Left colon (tissue), 2 donors: ENCODE results near the gene COLQ. TPM values are rescaled to one million over a fixed set of nuclear protein-coding genes. Genes with fewer than 3 reads are reported as not detected.
"Not testable (repeated sequence)": the region's sequence is repeated elsewhere in the genome, so short reads cannot be mapped to it uniquely, and the experiment has no call there.

Experiments
- ATAC-seq: fragments of 200-7000 bp; cut with Tn5 transposase; one replicate; pipeline ENCODE4 v1.9.1; 2020; ENCODE audit warnings: mild to moderate bottlenecking, moderate library complexity
- DNase-seq, 2 donors: peaks; one replicate each; pipeline ENCODE4 v3.0.0-alpha.2; 2020
- intact Hi-C, 2 donors: fragments of 100-400 bp; cut with DNase I in 1 of 2; cut with micrococcal nuclease in 1 of 2; formaldehyde crosslinking; loops; one replicate each; pipeline versions ENCODE4 v1.11.2 to v1.14.0; 2022; cut with DNase I, micrococcal nuclease
- total RNA-seq, 2 donors: library from RNA; stranded (reverse); fragmentation: NEBNext Ultra II Directional; extraction: Animal tissue kit (Norgen Biotek cat#: 25700); gene quantifications; one replicate each; pipeline ENCODE4 v1.2.1, GENCODE V29; 2021
- donor health status: DM: no; HTN: no; CAD: no.
- donor health status: DM: yes; HTN: yes; CAD: no.

COLQ gene
- total RNA-seq, 2 donors from 2014 or later: 1.3 to 1.7 TPM

- ATAC-seq (no peak), DNase-seq (no peak)
- intact Hi-C loops: no loop called here
These were observed 22.9 kb downstream of the COLQ start for GRCh38 chr3:15498431-15499214.

DNA sequence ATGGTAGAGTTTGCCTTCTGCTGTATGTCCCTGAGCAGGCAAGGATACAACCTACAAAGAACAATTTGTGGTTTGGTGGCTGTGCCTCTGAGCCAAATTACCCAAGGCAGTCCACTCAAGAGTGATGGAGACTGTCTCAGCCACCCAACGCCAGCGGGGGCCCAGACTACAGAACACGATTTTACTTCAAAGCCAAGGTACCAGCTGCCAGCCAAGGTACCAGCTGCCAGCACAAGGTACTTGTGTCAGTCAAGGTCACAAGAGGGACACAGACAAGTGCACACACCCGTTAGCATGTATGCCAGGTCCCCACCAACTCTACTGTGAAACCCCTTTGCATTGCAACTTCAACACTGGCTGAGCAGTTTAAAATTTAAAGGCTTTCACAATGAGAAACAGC is 23.5 kb downstream of the COLQ start:
- no peak for ATAC-seq
- no peak for DNase-seq
- intact Hi-C loops: no loop called here

DNA sequence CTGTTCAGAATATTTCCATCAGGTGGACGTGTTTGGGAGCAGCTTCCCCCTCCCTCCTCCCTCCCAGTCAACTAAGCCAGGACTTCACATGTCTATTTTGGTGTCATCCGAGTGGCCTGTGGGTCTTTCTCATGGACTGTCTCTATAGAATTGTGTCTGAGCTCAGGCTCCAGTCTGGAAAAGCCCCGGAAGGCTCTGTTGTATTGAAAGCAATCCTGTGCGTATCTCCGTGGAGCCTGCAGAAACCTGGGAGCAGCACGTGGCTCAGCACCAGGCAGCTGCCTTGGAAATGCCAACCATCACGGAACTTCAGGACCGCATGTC is 25.2 kb downstream of the COLQ start:
- intact Hi-C loops: no loop called here
- ATAC-seq: no peak
- no peak for DNase-seq

GRCh38 chr3:15495461-15496340 is 25.8 kb downstream of the COLQ start:
- intact Hi-C loops: no loop called here
- ATAC-seq (no peak), DNase-seq (no peak)

GRCh38 chr3:15493436-15493835 is 28.1 kb downstream of the COLQ start:
- no peak for ATAC-seq
- intact Hi-C loops: no loop called here
- DNase-seq: no peak

- ATAC-seq (no peak), DNase-seq (no peak)
- intact Hi-C loops: no loop called here
These were observed 28.6 kb downstream of the COLQ start for GRCh38 chr3:15492847-15493360.

DNA sequence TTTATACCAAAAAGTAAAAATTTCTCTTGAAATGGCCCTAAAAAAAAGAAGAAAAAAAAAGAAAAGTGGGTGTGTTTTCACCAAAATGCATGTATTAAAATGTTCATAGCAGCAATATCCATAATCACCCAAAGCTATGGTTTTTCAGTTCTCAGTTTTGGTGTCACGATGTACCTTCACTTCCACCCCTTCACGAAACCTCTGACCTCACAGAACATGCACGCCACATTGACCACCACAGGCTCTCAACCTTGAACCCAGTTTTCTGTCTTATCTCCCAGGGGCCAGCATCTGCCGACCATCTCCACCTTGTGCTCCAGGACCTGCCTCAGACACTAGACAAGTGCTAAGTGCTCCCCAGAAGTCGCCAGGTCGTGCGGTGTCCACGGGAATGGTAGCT is 30.4 kb downstream of the COLQ start:
- DNase-seq: no peak
- ATAC-seq: no peak
- intact Hi-C loops: no loop called here

- no peak for DNase-seq
- intact Hi-C loops: no loop called here
- no peak for ATAC-seq
These were observed 31.3 kb downstream of the COLQ start for GRCh38 chr3:15490158-15490557.

GRCh38 chr3:15488002-15488401 is 33.5 kb downstream of the COLQ start:
- intact Hi-C loops: no loop called here
- DNase-seq (no peak), ATAC-seq (no peak)

- ATAC-seq: no peak
- intact Hi-C loops: no loop called here
- no peak for DNase-seq
These were observed 34.5 kb downstream of the COLQ start for GRCh38 chr3:15486979-15487378.

GRCh38 chr3:15486020-15486419 is 35.5 kb downstream of the COLQ start:
- intact Hi-C loops: no loop called here
- DNase-seq: no peak
- ATAC-seq: no peak

GRCh38 chr3:15484551-15484950 is 37.0 kb downstream of the COLQ start:
- ATAC-seq, intact Hi-C loops, DNase-seq: not testable (repeated sequence)

- intact Hi-C loops: no loop called here
- DNase-seq: no peak
- no peak for ATAC-seq
These were observed 41.9 kb downstream of the COLQ start for GRCh38 chr3:15479400-15480224.

- ATAC-seq (no peak), DNase-seq (no peak)
- intact Hi-C loops: no loop called here
These were observed 42.9 kb downstream of the COLQ start for GRCh38 chr3:15478640-15478979.

DNA sequence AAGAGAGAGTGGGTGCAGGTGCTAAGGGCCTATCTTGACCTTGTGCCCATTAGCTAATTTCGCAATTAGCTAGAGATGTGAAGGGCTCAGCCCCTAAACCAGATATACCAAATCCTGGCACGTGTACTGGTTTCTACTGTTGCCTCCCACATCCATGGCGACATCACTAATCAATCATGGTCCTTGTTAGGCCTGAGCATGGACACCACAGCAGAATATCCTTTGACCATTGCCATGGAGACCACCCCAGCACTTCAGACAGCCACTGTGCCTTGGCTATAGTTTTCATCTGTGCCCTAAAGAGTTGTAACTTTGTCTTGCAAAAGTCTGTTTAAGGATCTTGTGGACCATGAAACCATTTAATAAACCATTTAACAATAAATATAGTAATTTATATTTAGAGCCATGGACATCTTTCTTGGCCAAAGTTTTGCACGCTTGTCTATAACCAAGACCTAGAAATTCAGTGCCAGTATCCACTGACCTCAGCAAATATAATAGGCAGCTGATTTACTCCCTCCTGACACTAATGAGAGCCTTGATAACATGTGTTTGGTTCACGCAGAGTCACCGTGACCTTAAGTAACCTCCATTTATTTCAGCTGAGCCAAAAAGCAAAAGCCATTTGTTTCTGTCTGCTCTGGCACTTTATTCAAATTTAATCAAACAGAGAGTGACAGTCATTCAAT is 43.4 kb downstream of the COLQ start:
- ATAC-seq (no peak), DNase-seq (no peak)
- intact Hi-C loops: no loop called here

DNA sequence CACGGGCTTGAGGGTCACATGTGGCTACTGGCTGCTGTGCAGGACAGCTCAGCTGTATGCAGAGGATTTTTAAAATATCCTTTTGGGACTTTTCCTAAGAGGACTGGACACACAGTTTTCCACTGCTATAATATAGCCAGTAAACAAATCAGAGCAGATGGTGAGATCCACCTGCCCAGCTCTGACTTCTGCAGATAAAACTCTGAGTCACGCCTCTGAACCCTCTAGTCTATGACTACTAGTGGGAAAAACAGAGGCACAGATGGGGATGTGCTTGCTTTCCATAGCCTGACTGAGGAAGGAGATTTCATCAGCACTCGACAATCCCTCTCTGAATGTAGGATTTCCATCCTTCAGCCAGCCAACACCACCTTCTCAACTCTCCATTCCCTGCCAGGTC is 45.1 kb downstream of the COLQ start:
- intact Hi-C loops: no loop called here
- DNase-seq (no peak), ATAC-seq (no peak)

GRCh38 chr3:15475161-15475560 is 46.3 kb downstream of the COLQ start:
- DNase-seq: no peak
- intact Hi-C loops: no loop called here
- ATAC-seq: no peak

GRCh38 chr3:15471861-15472260 is 49.6 kb downstream of the COLQ start:
- intact Hi-C loops: no loop called here

DNA sequence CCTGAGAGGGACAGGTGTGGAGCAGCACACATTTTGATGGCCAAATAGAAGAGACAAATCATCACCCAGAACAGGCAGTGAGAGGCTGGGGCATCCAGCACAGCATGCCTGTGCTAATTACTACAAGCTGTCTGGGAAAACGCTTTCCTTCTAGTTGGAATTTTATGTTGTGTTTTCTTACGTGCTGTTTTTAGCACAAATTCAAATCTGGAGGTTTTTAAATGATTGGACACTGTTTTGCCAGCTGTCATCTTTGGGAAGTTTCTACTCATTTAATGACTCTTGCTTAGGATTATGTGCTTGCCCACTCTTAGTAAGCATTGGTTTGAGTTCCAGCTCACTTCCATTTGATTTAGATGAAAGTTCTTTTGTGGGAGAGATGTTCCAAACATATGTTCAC is 50.7 kb downstream of the COLQ start:
- intact Hi-C loops: no loop called here
- DNase-seq (no peak), ATAC-seq (no peak)

More at GRCh38 chr3:15471861-15472260, 49.6 kb downstream of the COLQ start:
- DNase-seq (no peak), ATAC-seq (no peak)
